A549 (cell line): Measurements from ENCODE around the gene CELF1. TPM values are rescaled to one million over a fixed set of nuclear protein-coding genes. Genes with fewer than 3 reads are reported as not detected.
A peak's percentile ranks its signal among the peaks of the same experiment; 100 is the strongest.

Experiments
- ATAC-seq, 2 experiments: fragments of 200-7000 bp in 1 of 2; fragments of >200 bp in 1 of 2; cut with Nextera tagmentation in 1 of 2; cut with Tn5 transposase in 1 of 2; 3 replicates each; pipeline versions ENCODE4 v1.8.0 to v1.9.1; 2018 to 2020; ENCODE audit warnings: mild to moderate bottlenecking in 1 of 2, moderate library complexity in 1 of 2
- CTCF ChIA-PET: fragments of 300-600 bp; sonication (Branson Sonifier 250); formaldehyde crosslinking; extraction: SDS; loops from one replicate; lab custom pipeline; 2021; ENCODE audit warnings: antibody characterized with exemption, inconsistent platforms; lab: Yijun Ruan, JAX
- POLR2A ChIA-PET: fragments of 350-600 bp; formaldehyde crosslinking; extraction: SDS; loops from one replicate; lab custom pipeline; 2021; ENCODE audit warnings: antibody characterized with exemption, inconsistent platforms; lab: Yijun Ruan, JAX
- DNase-seq, 2 experiments: peaks; one replicate each; pipeline versions ENCODE4 v3.0.0 to v3.0.0-alpha.2; 2011 to 2016; ENCODE audit warnings: low read depth in 1 of 2, low spot score in 1 of 2
- FAIRE-seq: peaks from 2 replicates; lab custom pipeline; 2011; peaks lifted over from hg19 to GRCh38; lab: Jason Lieb, UNC
- H3K27ac ChIP-seq, 2 experiments: fragments of >200 bp; sonication (Bioruptor Twin); formaldehyde crosslinking; 3 replicates each; pipeline ENCODE4 v1.5.1; 2016 to 2017
- H3K4me1 ChIP-seq: fragments of >200 bp; sonication (Bioruptor Twin); formaldehyde crosslinking; 3 replicates; pipeline ENCODE4 v1.6.1; 2016
- H3K4me2 ChIP-seq: fragments of >200 bp; sonication (Bioruptor Twin); formaldehyde crosslinking; 3 replicates; pipeline ENCODE4 v1.6.1; 2016
- H3K4me3 ChIP-seq: fragments of >200 bp; sonication (Bioruptor Twin); formaldehyde crosslinking; 3 replicates; pipeline ENCODE4 v1.5.1; 2016
- H3K9me3 ChIP-seq: fragments of >200 bp; sonication (Bioruptor Twin); formaldehyde crosslinking; 3 replicates; pipeline ENCODE4 v1.6.1; 2016
- ATOH8 ChIP-seq: fragments of 250-450 bp; sonication (Bioruptor Pico); IDR thresholded peaks from 2 replicates; pipeline ENCODE4 v1.5.0; 2020; ENCODE audit warnings: low read depth, mild to moderate bottlenecking, moderate library complexity
- CBX2 ChIP-seq: fragments of 200-600 bp; sonication (generic); IDR thresholded peaks from 2 replicates; pipeline ENCODE4 v1.6.1; 2016; ENCODE audit warnings: low read depth, mild to moderate bottlenecking, borderline replicate concordance
- CHD2 ChIP-seq: fragments of 150-350 bp; IDR thresholded peaks from 2 replicates; pipeline ENCODE4 v1.6.1; 2014; ENCODE audit warnings: low read length; ENCODE audit not compliant: partially characterized antibody
- FOSB ChIP-seq: fragments of 250-450 bp; sonication (Bioruptor Pico); IDR thresholded peaks from 2 replicates; pipeline ENCODE4 v1.5.0; 2020; ENCODE audit warnings: mild to moderate bottlenecking, moderate library complexity
- GATA3 ChIP-seq: IDR thresholded peaks from 2 replicates; pipeline ENCODE4 v1.6.1; 2012; ENCODE audit warnings: borderline replicate concordance
- HDAC2 ChIP-seq: fragments of 200-600 bp; sonication (generic); IDR thresholded peaks from 2 replicates; pipeline ENCODE4 v1.6.1; 2016
- HEYL ChIP-seq: fragments of 250-450 bp; sonication (Bioruptor Pico); IDR thresholded peaks from 2 replicates; pipeline ENCODE4 v1.8.0; 2021; ENCODE audit warnings: mild to moderate bottlenecking, moderate library complexity
- MAX ChIP-seq: IDR thresholded peaks from 2 replicates; pipeline ENCODE4 v1.6.1; 2012
- MAZ ChIP-seq: fragments of 150-350 bp; IDR thresholded peaks from 2 replicates; pipeline ENCODE4 v1.6.1; 2014; ENCODE audit warnings: antibody characterized with exemption, low read depth, low read length, borderline replicate concordance
- MYC ChIP-seq: IDR thresholded peaks from 2 replicates; pipeline ENCODE4 v1.6.1; 2012; ENCODE audit warnings: mild to moderate bottlenecking, inconsistent platforms, low read length, improper control_type of control experiment, borderline replicate concordance
- NPAS2 ChIP-seq: fragments of 250-450 bp; sonication (Bioruptor Pico); IDR thresholded peaks from 2 replicates; pipeline ENCODE4 v1.8.0; 2022; ENCODE audit warnings: mild to moderate bottlenecking, moderate library complexity, borderline replicate concordance
- NR3C1 ChIP-seq: fragments of >200 bp; sonication (Bioruptor Twin); formaldehyde crosslinking; IDR thresholded peaks from 3 replicates; pipeline ENCODE4 v1.6.1; 2017
- PBX3 ChIP-seq: IDR thresholded peaks from 2 replicates; pipeline ENCODE4 v1.6.1; 2012
- POLR2A ChIP-seq: IDR thresholded peaks from 2 replicates; pipeline ENCODE4 v1.6.1; 2012; ENCODE audit warnings: mild to moderate bottlenecking, low read length
- POLR2AphosphoS2 ChIP-seq: conservative IDR thresholded peaks from 2 replicates; pipeline ENCODE4 v1.6.1; 2012; ENCODE audit warnings: low read length, improper control_type of control experiment, inconsistent platforms
- SMC3 ChIP-seq: fragments of >200 bp; sonication (Bioruptor Twin); formaldehyde crosslinking; IDR thresholded peaks from 3 replicates; pipeline ENCODE4 v1.6.1; 2018; ENCODE audit warnings: inconsistent platforms
- ZC3H11A ChIP-seq: fragments of 450-650 bp; IDR thresholded peaks from 2 replicates; pipeline ENCODE4 v1.6.1; 2014; ENCODE audit warnings: antibody characterized with exemption, mild to moderate bottlenecking
- ZFP36 ChIP-seq: fragments of 450-650 bp; IDR thresholded peaks from 2 replicates; pipeline ENCODE4 v1.6.1; 2014; ENCODE audit warnings: borderline replicate concordance; ENCODE audit not compliant: partially characterized antibody
- WGBS: methylation state at CpG from one replicate; pipeline ENCODE4 v1.1.6; 2017; ENCODE audit errors: missing lambda C conversion rate; 5-methylcytosine and 5-hydroxymethylcytosine counted together
- polyA plus RNA-seq, 4 experiments: library from polyadenylated mRNA; depleted of rRNA in 3 of 4; stranded (reverse); fragments of >200 nt; fragmentation: RNase III in 1 of 4; extraction: RNeasy Plus Mini Kit Qiagen cat#74134 plus additional on column Dnase treatment in 1 of 4; gene quantifications; 2 replicates in 3 of 4; 3 replicates in 1 of 4; pipeline ENCODE4 v1.2.3, GENCODE V29; 2011 to 2017
- TF ChIP-seq, protein P1 (sequence below): fragments of >200 bp; sonication (Bioruptor Twin); formaldehyde crosslinking; IDR thresholded peaks from 3 replicates; pipeline ENCODE4 v1.6.1; 2016
- TF ChIP-seq, protein P2 (sequence below): fragments of >200 bp; sonication (Bioruptor Twin); formaldehyde crosslinking; IDR thresholded peaks from 2 replicates; pipeline ENCODE4 v1.6.1; 2016

Gene CELF1
- polyA plus RNA-seq, 2 of the 4 experiments (the other 2 are of a cell fraction): 53.8 to 138 TPM

- peak in 1 of 2 experiments; percentile 15; a peak in 1 of 6 replicates for ATAC-seq
- CTCF ChIA-PET: interaction anchor here (0.8 kb wide), 1 partner anchor 9 kb away, joined by 3 read pairs; no protein-coding TSS in a partner anchor
- H3K4me2 ChIP-seq: no peak overlapping the region
- H3K27ac ChIP-seq: no peak overlapping the region
- no peaks in the 10 kb centered on the region for H3K4me1 ChIP-seq
- 90% methylated on average over 3 of the region's 3 CpGs for WGBS
- DNase-seq: no peak
- H3K4me3 ChIP-seq: no peak overlapping the region
- POLR2A ChIA-PET: no interaction called here
- FAIRE-seq: no peak
- H3K9me3 ChIP-seq: no peaks in the 10 kb centered on the region; the same call in 2 of the 3 replicates
- TF ChIP-seq MYC (no peak), PBX3 (no peak)
These were observed 117.2 kb downstream of the CELF1 start for GRCh38 chr11:47435687-47436086.

DNA sequence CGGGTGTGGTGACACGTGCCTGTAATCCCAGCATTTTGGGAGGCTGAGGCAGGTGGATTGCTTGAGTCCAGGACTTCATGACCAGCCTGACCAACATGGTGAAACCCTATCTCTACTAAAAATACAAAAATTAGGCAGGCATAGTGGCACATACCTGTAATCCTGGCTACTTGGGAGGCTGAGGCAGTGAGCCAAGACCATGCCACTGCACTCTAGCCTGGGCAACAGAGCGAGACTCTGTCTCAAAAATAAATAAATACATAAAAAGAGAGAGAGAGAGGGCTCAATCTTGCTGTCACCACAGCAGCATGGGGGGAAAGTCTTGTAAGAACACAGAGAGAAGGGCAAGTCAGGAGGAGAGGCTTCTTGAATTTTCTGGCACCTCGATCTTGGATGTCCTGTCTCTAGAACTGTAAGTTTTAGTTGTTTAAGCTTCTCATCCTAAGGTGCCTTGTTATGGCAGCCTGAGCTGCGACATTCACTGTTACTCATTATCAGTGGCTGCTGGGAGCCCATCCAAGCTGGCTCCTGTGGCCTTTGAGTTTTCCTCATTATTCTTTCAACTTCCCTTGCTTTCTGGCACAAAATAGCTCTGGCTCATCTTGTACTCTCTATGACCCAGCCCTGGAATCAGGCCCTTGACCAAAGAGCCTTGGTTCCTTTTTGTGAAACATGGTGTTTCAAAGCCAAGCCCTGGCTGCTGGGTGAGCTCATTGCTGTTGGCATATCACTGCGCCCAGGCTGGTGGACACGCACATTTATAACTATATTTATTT is 118.7 kb downstream of the CELF1 start:
- ChIA-PET CTCF (interaction anchor here (0.8 to 1.4 kb wide), 5 partner anchors 19 to 131 kb away, joined by 3 to 4 read pairs (median 3); partner anchors contain the start of gene PTPMT1), POLR2A (no interaction called here)
- FAIRE-seq (no peak), ATAC-seq (no peak), DNase-seq (no peak)
- Histone ChIP-seq H3K9me3 (no peaks in the 10 kb centered on the region; the same call in 2 of the 3 replicates), H3K4me3 (no peak overlapping the region), H3K4me1 (no peaks in the 10 kb centered on the region), H3K4me2 (no peak overlapping the region), H3K27ac (no peak overlapping the region)
- TF ChIP-seq POLR2A (no peak), POLR2AphosphoS2 (no peak), ZFP36 (no peak), NR3C1 (no peak)
- TF ChIP-seq, protein P1, sequence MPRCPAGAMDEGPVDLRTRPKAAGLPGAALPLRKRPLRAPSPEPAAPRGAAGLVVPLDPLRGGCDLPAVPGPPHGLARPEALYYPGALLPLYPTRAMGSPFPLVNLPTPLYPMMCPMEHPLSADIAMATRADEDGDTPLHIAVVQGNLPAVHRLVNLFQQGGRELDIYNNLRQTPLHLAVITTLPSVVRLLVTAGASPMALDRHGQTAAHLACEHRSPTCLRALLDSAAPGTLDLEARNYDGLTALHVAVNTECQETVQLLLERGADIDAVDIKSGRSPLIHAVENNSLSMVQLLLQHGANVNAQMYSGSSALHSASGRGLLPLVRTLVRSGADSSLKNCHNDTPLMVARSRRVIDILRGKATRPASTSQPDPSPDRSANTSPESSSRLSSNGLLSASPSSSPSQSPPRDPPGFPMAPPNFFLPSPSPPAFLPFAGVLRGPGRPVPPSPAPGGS: no peak
- 76% methylated on average over 7 of the region's 7 CpGs for WGBS

GRCh38 chr11:47433157-47433556 is 119.8 kb downstream of the CELF1 start:
- H3K4me3 ChIP-seq: no peak overlapping the region
- CTCF ChIA-PET: no interaction called here
- WGBS: 61% methylated on average over 3 of the region's 3 CpGs
- TF ChIP-seq ZFP36 (no peak), SMC3 (no peak), NR3C1 (no peak), HDAC2 (no peak), MAZ (no peak), NPAS2 (CRISPR knock-in tag) (no peak), CBX2 (no peak), CHD2 (no peak), GATA3 (no peak), HEYL (CRISPR knock-in tag) (no peak), ZC3H11A (no peak), MAX (no peak), ATOH8 (CRISPR knock-in tag) (no peak), FOSB (CRISPR knock-in tag) (no peak)
- TF ChIP-seq, protein P2, sequence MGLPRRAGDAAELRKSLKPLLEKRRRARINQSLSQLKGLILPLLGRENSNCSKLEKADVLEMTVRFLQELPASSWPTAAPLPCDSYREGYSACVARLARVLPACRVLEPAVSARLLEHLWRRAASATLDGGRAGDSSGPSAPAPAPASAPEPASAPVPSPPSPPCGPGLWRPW: no peak
- FAIRE-seq: no peak
- H3K4me1 ChIP-seq: no peaks in the 10 kb centered on the region
- no peak for ATAC-seq
- DNase-seq: peak in 1 of 2 experiments; percentile 37
- H3K4me2 ChIP-seq: no peak overlapping the region
- POLR2A ChIA-PET: no interaction called here
- no peaks in the 10 kb centered on the region; the same call in 2 of the 3 replicates for H3K9me3 ChIP-seq
- no peak overlapping the region for H3K27ac ChIP-seq
